A172 (cell line): Measurements from ENCODE around the gene MRPL22. TPM values are rescaled to one million over a fixed set of nuclear protein-coding genes. Genes with fewer than 3 reads are reported as not detected.
"Not testable (repeated sequence)": the region's sequence is repeated elsewhere in the genome, so short reads cannot be mapped to it uniquely, and the experiment has no call there.

Source experiments
- DNase-seq: peaks from one replicate; pipeline ENCODE4 v3.0.0-alpha.2; 2015; ENCODE audit warnings: low spot score
- total RNA-seq: library from RNA; depleted of rRNA; stranded (reverse); fragments of >200 nt; shearing (Covaris generic); gene quantifications from 2 replicates; pipeline ENCODE4 v1.2.3, GENCODE V29; 2014

The MRPL22 gene
- total RNA-seq, 1 experiment from 2014 or later: 58.5 TPM

DNA sequence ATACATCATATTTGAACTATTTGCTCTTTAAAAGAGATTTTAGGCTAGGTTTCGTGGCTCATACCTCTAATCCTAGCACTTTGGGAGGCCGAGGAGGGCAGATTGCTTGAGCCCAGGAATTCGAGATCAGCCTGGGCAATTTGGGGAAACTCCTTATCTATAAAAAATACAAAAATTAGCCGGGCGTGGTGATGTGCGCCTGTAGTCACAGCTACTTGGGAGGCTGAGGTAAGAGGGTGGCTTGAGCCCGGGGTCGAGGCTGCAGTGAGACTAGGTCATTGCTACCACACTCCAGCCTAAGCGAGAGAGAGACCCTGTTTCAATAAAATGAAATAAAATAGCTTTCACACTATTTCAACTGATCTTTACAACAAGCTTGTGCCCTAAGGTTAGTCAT, 500 bp upstream of the MRPL22 start:
- DNase-seq: no peak

DNA sequence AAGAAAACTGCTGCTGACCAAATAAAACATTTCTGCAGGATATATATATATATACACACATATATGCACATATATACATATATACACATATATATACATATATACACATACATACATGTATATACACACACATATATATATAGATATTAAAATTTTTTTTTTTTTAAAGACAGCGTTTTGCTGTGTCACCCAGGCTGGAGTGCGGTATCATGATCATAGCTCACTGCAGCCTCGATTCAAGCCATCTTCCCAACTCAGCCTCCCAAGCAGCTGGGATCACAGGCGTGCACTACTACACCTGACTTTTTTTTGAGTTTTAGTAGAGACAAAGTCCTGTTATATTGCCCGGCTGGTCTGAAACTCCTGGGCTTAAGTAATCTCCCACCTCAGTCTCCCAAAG, 2.7 kb downstream of the MRPL22 start:
- DNase-seq: no peak

DNA sequence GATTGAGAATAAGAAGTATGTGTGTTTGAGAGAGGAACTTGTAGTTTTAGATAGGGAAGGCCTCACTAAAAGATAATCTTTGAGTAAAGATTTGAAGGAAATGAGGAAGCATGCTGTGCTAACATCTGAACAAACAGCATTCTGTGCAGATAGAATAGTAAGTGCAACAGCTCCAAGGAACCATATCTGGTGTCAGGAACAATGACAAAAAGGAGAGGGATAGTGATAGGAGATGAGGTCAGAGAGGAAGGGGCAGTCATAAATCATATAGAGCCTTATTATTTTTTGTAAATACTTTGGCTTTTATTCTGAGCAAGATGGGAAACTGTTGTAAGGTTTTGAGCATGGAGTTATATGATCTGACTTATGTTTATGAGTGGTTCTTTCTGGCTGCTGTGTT, 3.8 kb downstream of the MRPL22 start:
- DNase-seq: no peak

DNA sequence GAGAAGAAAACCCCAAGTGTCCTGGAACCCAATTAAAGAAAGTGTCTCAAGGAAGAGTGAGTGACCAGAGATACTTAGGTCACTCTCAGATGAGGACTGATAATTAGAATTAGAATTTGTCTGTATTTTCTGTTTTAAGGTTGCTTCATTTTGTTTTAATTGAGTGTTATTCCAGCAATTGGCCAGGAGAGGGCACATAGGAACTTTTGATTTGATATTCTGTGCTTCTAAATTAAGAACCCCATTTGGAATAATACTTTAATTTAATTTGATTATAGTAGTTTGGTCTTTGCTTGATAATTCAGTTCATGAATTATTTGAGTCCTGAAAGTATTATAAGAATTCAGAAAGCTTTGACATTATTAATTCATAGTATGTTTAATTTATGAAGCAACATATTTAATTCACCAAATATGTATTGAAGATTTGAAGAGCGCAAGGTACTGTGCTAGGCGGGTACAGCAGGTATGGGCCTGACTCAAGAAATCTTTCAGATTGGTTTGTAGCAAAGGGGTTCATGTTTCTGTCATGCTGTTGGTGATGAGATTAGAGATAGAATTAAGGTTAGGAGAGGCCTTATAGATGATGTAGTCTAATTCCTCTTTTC, 4.9 kb downstream of the MRPL22 start:
- peak; percentile 37 for DNase-seq

DNA sequence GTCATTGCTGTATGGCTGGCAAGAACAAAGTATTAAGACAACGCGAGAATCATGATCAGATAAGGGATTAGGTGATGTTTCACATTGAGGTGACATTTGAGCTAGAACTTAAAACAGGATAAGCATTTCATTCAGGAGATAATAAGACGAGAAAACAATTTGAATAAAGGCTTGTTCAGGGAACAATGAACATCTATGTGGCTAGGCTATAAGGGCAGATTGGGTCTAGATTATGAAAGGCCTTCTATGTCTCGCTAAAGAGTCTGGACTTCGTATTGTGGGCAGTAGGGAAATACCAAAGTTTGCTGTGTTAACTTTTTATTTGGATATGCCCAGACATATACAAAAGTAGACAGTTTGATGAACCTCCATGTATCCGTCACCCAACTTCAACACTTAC, 6.9 kb downstream of the MRPL22 start:
- DNase-seq: no peak

DNA sequence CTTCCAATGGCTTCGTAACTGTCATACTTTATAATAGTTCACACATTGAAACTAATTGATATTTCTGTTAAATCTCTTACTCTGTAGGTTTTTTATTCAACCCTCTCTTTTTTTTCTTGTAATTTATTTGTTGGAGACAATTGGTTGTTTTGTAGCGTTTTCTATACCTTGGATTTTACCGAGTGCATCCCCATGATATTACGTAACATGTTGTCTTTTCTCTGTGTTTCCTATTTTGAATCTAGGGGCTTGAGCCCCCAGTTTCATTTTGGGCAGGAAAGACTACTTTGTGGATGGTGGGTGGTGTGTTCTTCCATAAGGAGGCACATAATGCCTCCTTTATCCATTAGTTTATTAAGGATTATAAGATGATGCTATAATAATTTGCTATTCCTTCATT, 7.4 kb downstream of the MRPL22 start:
- DNase-seq: no peak

GRCh38 chr5:154949781-154950180, 8.9 kb downstream of the MRPL22 start:
- DNase-seq: no peak

- DNase-seq: no peak
These were observed 15.8 kb downstream of the MRPL22 start for GRCh38 chr5:154956712-154957111.

- DNase-seq: peak; percentile 62
These were observed 21.6 kb downstream of the MRPL22 start for GRCh38 chr5:154962494-154962893.

DNA sequence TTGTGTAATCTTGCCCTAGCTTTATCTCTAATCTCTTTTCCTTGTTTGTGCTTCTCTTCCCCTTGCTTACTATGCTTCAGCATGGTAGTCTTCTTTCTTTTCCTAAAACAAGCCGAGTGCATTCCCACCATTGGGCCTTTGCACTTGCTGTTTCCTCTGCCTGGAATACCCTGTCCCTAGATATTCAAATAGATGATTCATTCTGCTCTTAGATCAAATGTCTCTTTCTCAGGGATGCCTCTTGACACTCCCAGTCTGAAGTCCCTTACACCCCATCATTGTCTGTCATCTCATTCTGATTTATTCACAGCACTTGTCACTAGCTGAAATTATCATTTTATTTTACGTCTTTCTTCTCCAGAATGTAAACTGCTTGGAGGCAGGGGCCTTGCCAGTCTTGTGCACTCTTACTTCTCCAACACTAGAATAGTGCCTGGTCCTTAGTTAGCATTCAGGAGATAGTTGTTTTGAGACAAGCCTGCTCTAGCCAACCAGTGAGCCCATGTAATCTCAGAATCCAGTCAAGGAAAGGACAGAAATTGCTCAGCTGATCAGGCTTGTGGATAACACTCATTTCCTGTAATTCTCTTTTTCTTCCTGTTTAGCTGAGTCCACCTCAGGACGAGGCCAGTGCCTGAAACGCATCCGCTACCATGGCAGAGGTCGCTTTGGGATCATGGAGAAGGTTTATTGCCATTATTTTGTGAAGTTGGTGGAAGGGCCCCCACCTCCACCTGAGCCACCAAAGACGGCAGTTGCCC, 25.4 kb downstream of the MRPL22 start:
- no peak for DNase-seq

GRCh38 chr5:154966874-154967273, 26.0 kb downstream of the MRPL22 start:
- DNase-seq: no peak

DNA sequence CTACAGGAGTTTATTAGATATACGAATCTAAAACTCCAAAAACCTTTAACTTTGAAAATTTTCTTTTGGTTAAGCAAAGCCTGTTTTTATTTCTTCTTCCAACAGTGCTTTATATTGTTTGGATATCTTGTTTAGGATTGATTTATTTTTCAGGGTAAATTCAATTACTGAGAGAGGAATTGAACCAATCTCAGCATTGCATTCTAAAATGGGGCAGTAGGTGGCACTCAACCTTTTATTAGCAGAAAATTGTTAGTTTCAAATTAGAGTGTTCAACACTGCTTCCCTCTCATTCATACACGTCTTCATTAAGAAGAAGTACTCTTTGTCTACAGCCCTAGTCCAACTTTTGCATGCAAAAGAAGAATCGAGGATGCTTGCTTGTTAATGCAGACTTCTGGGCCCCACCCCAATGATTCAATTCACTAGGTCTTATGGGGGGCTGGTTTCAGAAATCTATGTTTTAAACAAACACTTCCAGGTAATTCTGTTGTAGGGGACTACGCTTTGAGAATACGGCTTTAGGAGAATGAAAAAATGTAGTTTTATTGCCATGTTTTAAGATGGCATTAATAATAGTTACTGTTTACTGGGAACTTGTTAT, 26.6 kb downstream of the MRPL22 start:
- peak; percentile 22 for DNase-seq

GRCh38 chr5:154968953-154969352, 28.1 kb downstream of the MRPL22 start:
- DNase-seq: no peak

GRCh38 chr5:154970759-154971158, 29.9 kb downstream of the MRPL22 start:
- peak; percentile 28 for DNase-seq

DNA sequence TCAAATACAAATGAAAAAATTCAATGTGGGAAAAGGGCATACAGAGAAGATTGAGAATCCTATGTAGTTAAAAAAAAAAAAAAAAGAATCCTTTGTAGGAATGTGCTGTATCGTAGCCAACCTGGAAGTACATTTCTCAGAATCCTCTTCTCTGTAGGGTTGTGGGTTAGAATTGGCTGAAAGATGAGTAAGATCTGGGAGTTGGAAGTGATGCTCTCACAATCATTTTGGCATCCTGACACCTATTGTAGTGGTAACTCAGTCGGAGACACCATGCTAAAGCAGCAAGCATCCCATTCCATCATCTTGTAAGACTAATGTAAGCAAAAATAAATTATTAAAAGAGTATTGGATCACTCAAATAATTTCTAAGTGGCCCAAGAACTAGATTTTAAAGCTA, 30.6 kb downstream of the MRPL22 start:
- no peak for DNase-seq

DNA sequence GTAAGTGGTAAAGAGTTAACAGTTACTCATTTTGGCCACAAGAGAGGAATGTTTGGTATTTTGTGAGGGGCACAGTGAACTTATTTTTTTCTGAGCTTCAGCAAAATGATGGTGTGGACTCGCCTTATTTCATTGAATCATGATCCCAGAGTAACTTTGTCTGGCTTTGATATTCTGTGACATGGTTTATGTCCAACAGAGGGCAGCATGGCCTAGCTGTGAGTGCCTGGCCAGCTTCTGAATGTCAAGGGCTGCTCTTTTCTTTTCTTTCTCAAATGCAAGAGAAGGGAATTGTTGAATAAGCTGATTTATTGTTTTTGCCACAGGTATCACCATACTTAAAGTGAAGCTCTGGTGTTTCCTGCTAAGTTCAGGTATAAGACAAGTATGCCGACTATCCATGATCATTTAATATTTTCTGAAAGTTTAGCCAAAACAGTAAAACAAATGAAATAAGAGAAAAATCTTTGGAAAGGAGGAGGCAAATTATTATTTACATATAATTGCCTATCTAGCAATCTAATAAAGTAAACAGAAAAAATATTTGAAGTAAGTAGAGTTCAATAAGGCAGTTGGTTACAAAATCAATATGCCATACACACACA, 31.7 kb downstream of the MRPL22 start:
- DNase-seq: peak; percentile 42

GRCh38 chr5:154976082-154976481, 35.2 kb downstream of the MRPL22 start:
- DNase-seq: not testable (repeated sequence)

DNA sequence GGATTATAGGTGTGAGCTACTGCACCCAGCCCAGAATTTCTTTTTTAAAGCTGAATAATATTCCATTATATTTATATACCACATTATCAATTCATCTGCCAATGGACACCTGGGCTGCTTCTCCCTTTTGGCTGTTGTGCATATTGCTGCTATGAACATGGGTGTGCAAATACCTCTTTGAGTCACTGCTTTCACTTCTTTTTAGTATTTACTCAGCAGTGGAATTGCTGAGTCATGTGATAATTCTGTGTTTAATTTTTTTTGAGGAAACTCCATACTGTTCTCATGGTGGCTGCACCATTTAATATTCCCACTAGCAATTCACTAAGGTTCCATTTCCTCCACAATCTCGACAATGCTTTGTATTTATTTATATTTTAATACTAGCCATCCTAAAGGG, 36.5 kb downstream of the MRPL22 start:
- DNase-seq: no peak

- DNase-seq: not testable (repeated sequence)
These were observed 37.4 kb downstream of the MRPL22 start for GRCh38 chr5:154978294-154978693.

DNA sequence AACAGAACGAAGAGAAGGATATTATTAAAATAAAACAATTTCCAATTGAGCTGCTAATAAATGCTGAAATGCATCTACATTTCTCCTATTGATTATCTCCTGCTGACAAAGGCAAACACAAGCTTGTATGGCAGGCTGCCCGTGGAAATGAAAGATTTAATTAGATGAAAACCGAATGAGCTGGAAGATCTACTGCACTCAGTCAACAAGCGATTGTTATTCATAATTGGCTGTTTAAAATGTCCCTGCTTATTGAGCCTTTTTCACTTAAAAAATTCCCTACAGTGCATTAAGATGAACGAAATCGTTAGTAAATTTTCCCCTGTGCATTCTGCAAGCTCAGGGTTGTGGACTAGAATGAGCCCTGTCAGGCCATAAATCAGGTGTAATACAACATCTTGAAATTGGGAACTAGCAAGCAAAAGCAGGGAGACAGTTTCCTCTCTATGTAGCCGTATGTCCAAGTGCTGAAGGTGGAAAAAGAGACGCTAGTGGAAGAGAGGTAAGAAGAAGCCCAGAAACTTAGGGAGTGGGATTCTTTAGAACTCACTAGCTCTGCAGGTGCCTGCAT, 44.2 kb downstream of the MRPL22 start:
- no peak for DNase-seq

DNA sequence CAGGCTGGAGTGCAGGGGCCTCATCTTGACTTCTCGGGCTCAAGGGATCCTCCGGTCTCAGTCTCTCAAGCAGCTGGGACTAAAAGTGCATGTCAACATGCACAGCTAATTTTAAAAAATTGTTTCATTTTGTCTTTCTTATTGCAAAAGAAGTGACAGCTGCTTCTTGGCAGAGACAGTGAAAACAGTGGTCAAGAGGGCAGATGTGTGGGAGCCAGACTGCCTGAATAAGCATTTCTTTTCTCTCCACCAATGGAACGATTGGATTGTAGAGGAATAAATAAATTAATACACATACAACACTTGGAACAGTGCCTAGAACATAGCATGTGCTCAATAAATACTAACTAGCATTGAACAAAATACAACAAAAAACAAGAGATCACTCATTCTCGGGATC, 45.3 kb downstream of the MRPL22 start:
- no peak for DNase-seq

GRCh38 chr5:154989626-154990025, 48.8 kb downstream of the MRPL22 start:
- DNase-seq: no peak
